OCI-LY3 (cell line): Measurements from ENCODE around the gene RPS6KL1.

Experiments used
- H2AFZ ChIP-seq: fragments of 200-600, 300-600 bp; shearing (Covaris generic); 2 replicates; pipeline ENCODE4 v1.6.0; 2014; ENCODE audit warnings: antibody characterized with exemption, low read depth, low read length
- H3K27ac ChIP-seq: fragments of 200-600, 300-600 bp; sonication (generic); 2 replicates; pipeline ENCODE4 v1.5.1; 2014; ENCODE audit warnings: mild to moderate bottlenecking, low read length, moderate library complexity, mixed read lengths
- H3K27me3 ChIP-seq: fragments of 200-600, 300-600 bp; sonication (generic); 2 replicates; pipeline ENCODE4 v1.6.1; 2014; ENCODE audit warnings: low read depth, low read length, mixed read lengths
- H3K36me3 ChIP-seq: fragments of 200-600, 300-600 bp; sonication (generic); replicated peaks from 2 replicates; pipeline ENCODE3; 2014; ENCODE audit warnings: low read depth, low read length, mixed read lengths
- H3K4me1 ChIP-seq: fragments of 300-600, 200-600 bp; sonication (generic); 2 replicates; pipeline ENCODE4 v1.6.1; 2014; ENCODE audit warnings: low read length, mixed read lengths
- H3K4me2 ChIP-seq: fragments of 200-600, 300-600 bp; sonication (generic); 2 replicates; pipeline ENCODE4 v1.6.1; 2014; ENCODE audit warnings: low read length, mixed read lengths
- H3K4me3 ChIP-seq: fragments of 300-600, 200-600 bp; sonication (generic); 2 replicates; pipeline ENCODE4 v1.5.1; 2014; ENCODE audit warnings: antibody characterized with exemption, mild to moderate bottlenecking, low read length, moderate library complexity
- H3K79me2 ChIP-seq: fragments of 300-600, 200-600 bp; shearing (Covaris generic); 2 replicates; pipeline ENCODE4 v1.6.1; 2014; ENCODE audit warnings: mild to moderate bottlenecking, low read length, mixed read lengths
- H3K9ac ChIP-seq: fragments of 300-600, 200-600 bp; shearing (Covaris generic); 2 replicates; pipeline ENCODE4 v1.6.0; 2014; ENCODE audit warnings: mild to moderate bottlenecking, low read length, moderate library complexity
- H3K9me3 ChIP-seq: fragments of 200-600, 300-600 bp; shearing (Covaris generic); 2 replicates; pipeline ENCODE4 v1.6.1; 2014; ENCODE audit warnings: low read length, mixed read lengths; ENCODE audit not compliant: insufficient read depth
- H4K20me1 ChIP-seq: fragments of 200-600, 300-600 bp; sonication (generic); 2 replicates; pipeline ENCODE4 v1.6.1; 2016; ENCODE audit warnings: low read length, mixed read lengths; ENCODE audit not compliant: insufficient read depth
- EZH2phosphoT487 ChIP-seq: fragments of 200-600 bp; shearing (Covaris generic); IDR thresholded peaks from 2 replicates; pipeline ENCODE4 v1.6.1; 2018; ENCODE audit warnings: antibody characterized with exemption, mixed run types, low read depth
- TF ChIP-seq, protein P1 (sequence below): fragments of 200-600, 300-600 bp; sonication (generic); IDR thresholded peaks from 2 replicates; pipeline ENCODE4 v1.5.1; 2014; ENCODE audit warnings: antibody characterized with exemption, low read length, low read depth

The RPS6KL1 gene

DNA sequence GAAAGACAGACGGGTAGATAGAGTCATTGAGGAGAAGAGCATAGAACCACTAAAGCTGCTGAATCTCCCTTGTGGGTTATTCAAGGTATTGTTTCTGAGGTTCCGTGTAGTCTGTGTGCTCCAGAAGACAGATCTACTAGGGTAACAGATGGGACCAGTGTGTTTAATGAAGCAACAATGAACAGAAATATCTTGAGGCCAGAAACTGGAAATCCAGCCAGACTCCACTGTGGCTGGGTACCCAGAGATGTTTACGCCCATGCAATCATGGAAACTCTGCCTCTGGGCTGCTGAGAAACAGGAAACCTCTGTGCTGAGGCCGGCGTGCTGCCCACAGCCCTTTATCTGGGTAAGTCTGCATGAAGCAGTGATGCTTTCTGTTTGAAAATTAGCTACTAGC is 55.4 kb downstream of the RPS6KL1 start:
- Histone ChIP-seq H2AFZ (no peak overlapping the region), H4K20me1 (no peaks in the 10 kb centered on the region), H3K9ac (no peak overlapping the region), H3K79me2 (no peaks in the 10 kb centered on the region), H3K4me3 (no peak overlapping the region), H3K36me3 (no peaks in the 10 kb centered on the region), H3K27ac (no peak overlapping the region), H3K27me3 (peaks cover 13% of the 10 kb centered on the region; the same call in 1 of the 2 replicates), H3K4me1 (no peaks in the 10 kb centered on the region), H3K9me3 (no peaks in the 10 kb centered on the region), H3K4me2 (no peak overlapping the region)
- TF ChIP-seq, protein P1, sequence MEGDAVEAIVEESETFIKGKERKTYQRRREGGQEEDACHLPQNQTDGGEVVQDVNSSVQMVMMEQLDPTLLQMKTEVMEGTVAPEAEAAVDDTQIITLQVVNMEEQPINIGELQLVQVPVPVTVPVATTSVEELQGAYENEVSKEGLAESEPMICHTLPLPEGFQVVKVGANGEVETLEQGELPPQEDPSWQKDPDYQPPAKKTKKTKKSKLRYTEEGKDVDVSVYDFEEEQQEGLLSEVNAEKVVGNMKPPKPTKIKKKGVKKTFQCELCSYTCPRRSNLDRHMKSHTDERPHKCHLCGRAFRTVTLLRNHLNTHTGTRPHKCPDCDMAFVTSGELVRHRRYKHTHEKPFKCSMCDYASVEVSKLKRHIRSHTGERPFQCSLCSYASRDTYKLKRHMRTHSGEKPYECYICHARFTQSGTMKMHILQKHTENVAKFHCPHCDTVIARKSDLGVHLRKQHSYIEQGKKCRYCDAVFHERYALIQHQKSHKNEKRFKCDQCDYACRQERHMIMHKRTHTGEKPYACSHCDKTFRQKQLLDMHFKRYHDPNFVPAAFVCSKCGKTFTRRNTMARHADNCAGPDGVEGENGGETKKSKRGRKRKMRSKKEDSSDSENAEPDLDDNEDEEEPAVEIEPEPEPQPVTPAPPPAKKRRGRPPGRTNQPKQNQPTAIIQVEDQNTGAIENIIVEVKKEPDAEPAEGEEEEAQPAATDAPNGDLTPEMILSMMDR: no peak
- no peak for TF ChIP-seq EZH2phosphoT487

DNA sequence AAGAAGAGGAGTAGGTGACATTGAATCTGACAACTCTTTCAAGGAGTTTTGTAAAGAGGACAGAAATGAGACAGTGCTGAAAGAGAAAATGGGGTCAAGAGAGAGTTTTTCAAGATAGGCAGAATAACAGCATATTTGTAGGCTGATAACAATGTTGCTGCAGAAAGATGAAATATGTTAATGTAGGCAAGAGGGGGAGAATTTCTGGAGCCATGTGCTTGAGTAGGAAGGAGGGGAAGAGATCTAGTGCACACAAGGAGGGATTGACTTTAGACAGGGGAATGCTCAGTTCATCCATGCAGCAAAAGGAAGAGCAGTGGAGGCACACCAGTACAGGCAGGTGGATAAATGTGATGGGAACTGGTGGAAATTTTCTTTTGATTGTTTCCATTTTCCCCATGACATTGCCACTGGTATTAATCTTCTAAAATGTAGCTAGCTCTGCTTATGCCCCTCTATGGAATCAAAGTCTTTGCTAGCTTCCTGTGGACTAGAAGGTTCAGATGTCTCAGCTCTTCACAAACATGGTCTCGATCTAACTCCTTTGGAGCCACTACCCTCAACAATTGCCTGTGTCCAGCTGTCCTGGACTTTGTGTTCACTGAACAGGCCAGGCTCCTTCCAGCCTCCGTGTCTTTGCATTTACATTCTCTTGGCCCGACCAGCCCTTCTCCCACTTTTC is 56.2 kb downstream of the RPS6KL1 start:
- Histone ChIP-seq H3K79me2 (no peaks in the 10 kb centered on the region), H2AFZ (no peak overlapping the region), H3K36me3 (no peaks in the 10 kb centered on the region), H3K9me3 (no peaks in the 10 kb centered on the region), H3K4me1 (no peaks in the 10 kb centered on the region), H4K20me1 (no peaks in the 10 kb centered on the region), H3K9ac (no peak overlapping the region), H3K27ac (no peak overlapping the region), H3K4me2 (no peak overlapping the region), H3K27me3 (peaks cover 13% of the 10 kb centered on the region; the same call in 1 of the 2 replicates), H3K4me3 (no peak overlapping the region)
- TF ChIP-seq EZH2phosphoT487: no peak
- TF ChIP-seq, protein P1: no peak

- Histone ChIP-seq H3K27ac (no peak overlapping the region), H3K9me3 (no peaks in the 10 kb centered on the region), H2AFZ (no peak overlapping the region), H3K9ac (no peak overlapping the region), H4K20me1 (no peaks in the 10 kb centered on the region), H3K4me3 (no peak overlapping the region), H3K4me1 (peaks cover 7% of the 10 kb centered on the region), H3K4me2 (no peak overlapping the region), H3K27me3 (peaks cover 13% of the 10 kb centered on the region; the same call in 1 of the 2 replicates), H3K36me3 (no peaks in the 10 kb centered on the region), H3K79me2 (no peaks in the 10 kb centered on the region)
- TF ChIP-seq, protein P1: no peak
- no peak for TF ChIP-seq EZH2phosphoT487
Measured at GRCh38 chr14:74865156-74865555, 57.9 kb downstream of the RPS6KL1 start.

GRCh38 chr14:74864198-74864597 is 58.9 kb downstream of the RPS6KL1 start:
- Histone ChIP-seq H4K20me1 (no peaks in the 10 kb centered on the region), H3K9me3 (no peaks in the 10 kb centered on the region), H3K4me1 (peaks cover 16% of the 10 kb centered on the region), H2AFZ (no peak overlapping the region), H3K27ac (no peak overlapping the region), H3K4me3 (no peak overlapping the region), H3K9ac (no peak overlapping the region), H3K27me3 (peaks cover 13% of the 10 kb centered on the region; the same call in 1 of the 2 replicates), H3K36me3 (no peaks in the 10 kb centered on the region), H3K79me2 (no peaks in the 10 kb centered on the region), H3K4me2 (no peak overlapping the region)
- TF ChIP-seq EZH2phosphoT487: no peak
- TF ChIP-seq, protein P1: no peak
